Caco-2 (cell line): ENCODE measurements around the gene NUDT3. TPM values are rescaled to one million over a fixed set of nuclear protein-coding genes. Genes with fewer than 3 reads are reported as not detected.

Experiments used
- BruUV-seq: library from RNA; stranded (reverse); fragments of 400-500 nt; replicated peaks from 2 replicates; lab custom pipeline; 2021; lab: Mats Ljungman, UMichigan
- CTCF ChIA-PET: fragments of 300-600 bp; sonication (Branson Sonifier 250); formaldehyde crosslinking; loops from one replicate; lab custom pipeline; 2022; ENCODE audit warnings: antibody characterized with exemption; lab: Charles Lee
- POLR2A ChIA-PET: fragments of 300-600 bp; sonication (Branson Sonifier 250); formaldehyde crosslinking; loops from one replicate; lab custom pipeline; 2022; ENCODE audit warnings: antibody characterized with exemption; lab: Charles Lee
- DNase-seq, 2 experiments: peaks; one replicate each; pipeline versions ENCODE4 v3.0.0 to v3.0.0-alpha.2; 2020 to 2022
- H3K27me3 ChIP-seq: replicated peaks from 2 replicates; pipeline ENCODE4 v1.6.0; 2011; ENCODE audit warnings: low read length; ENCODE audit not compliant: control insufficient read depth, insufficient read depth
- H3K36me3 ChIP-seq: 2 replicates; pipeline ENCODE4 v1.5.1; 2011; ENCODE audit warnings: low read length; ENCODE audit not compliant: control insufficient read depth, insufficient read depth
- H3K4me1 ChIP-seq: fragments of 250-450 bp; sonication (Bioruptor Pico); 2 replicates; pipeline ENCODE4 v1.5.1; 2020; ENCODE audit warnings: mild to moderate bottlenecking
- H3K4me3 ChIP-seq: 2 replicates; pipeline ENCODE4 v1.5.1; 2011; ENCODE audit warnings: low read depth, mild to moderate bottlenecking, control low read depth, low read length
- H3K9me3 ChIP-seq: fragments of 250-450 bp; sonication (Bioruptor Pico); 2 replicates; pipeline ENCODE4 v1.5.1; 2020; ENCODE audit warnings: mild to moderate bottlenecking, moderate library complexity
- H3K27ac Mint-ChIP-seq: one replicate; pipeline ENCODE4 v1.8.0; 2022; ENCODE audit warnings: mixed read lengths; ENCODE audit not compliant: unreplicated experiment
- H3K27me3 Mint-ChIP-seq: one replicate; pipeline ENCODE4 v1.8.0; 2022; ENCODE audit warnings: mixed read lengths; ENCODE audit not compliant: insufficient read depth, unreplicated experiment
- H3K36me3 Mint-ChIP-seq: one replicate; pipeline ENCODE4 v1.8.0; 2022; ENCODE audit warnings: mild to moderate bottlenecking, mixed read lengths; ENCODE audit not compliant: insufficient read depth, unreplicated experiment
- H3K4me1 Mint-ChIP-seq: one replicate; pipeline ENCODE4 v1.8.0; 2022; ENCODE audit warnings: low read depth, mixed read lengths; ENCODE audit not compliant: unreplicated experiment
- H3K4me3 Mint-ChIP-seq: one replicate; pipeline ENCODE4 v1.8.0; 2022; ENCODE audit warnings: mild to moderate bottlenecking, moderate library complexity, mixed read lengths; ENCODE audit not compliant: unreplicated experiment
- H3K9me3 Mint-ChIP-seq: one replicate; pipeline ENCODE4 v1.8.0; 2022; ENCODE audit warnings: mixed read lengths; ENCODE audit not compliant: unreplicated experiment
- intact Hi-C: fragments of 100-400 bp; cut with micrococcal nuclease; formaldehyde crosslinking; loops from one replicate; pipeline ENCODE4 v1.10.0; 2022; ENCODE audit not compliant: unreplicated experiment
- total RNA-seq: library from RNA; stranded (reverse); gene quantifications from 2 replicates; pipeline ENCODE4 v1.2.3, GENCODE V29; 2022
- TF ChIP-seq, protein P1 (sequence below), 2 experiments: fragments of 200-600 bp in 1 of 2; IDR thresholded peaks; 1 replicate in 1 of 2; 2 replicates in 1 of 2; pipeline versions ENCODE4 v1.5.1 to v1.8.0; 2011 to 2022; ENCODE audit warnings: antibody characterized with exemption in 1 of 2, control low read depth in 1 of 2, inconsistent platforms in 1 of 2, low read depth in 1 of 2, low read length in 1 of 2, mild to moderate bottlenecking in 1 of 2, moderate library complexity in 1 of 2; ENCODE audit not compliant: insufficient read depth in 1 of 2, severe bottlenecking in 1 of 2, unreplicated experiment in 1 of 2

The NUDT3 gene
- total RNA-seq, 1 experiment from 2014 or later: 22.9 TPM

GRCh38 chr6:34298941-34299340 lies 93.5 kb downstream of the NUDT3 start:
- CTCF ChIA-PET: no interaction called here

GRCh38 chr6:34295721-34296120 lies 96.7 kb downstream of the NUDT3 start:
- Histone ChIP-seq H3K4me1 (no peaks in the 10 kb centered on the region; the same call in 1 of the 2 replicates), H3K27me3 (no peaks in the 10 kb centered on the region), H3K9me3 (no peaks in the 10 kb centered on the region), H3K36me3 (0 out of 2 replicates have a peak, but pooled peaks cover 1% of the 10 kb centered on the region), H3K4me3 (no peak overlapping the region)
- BruUV-seq: no TSS peak
- TF ChIP-seq, protein P1, sequence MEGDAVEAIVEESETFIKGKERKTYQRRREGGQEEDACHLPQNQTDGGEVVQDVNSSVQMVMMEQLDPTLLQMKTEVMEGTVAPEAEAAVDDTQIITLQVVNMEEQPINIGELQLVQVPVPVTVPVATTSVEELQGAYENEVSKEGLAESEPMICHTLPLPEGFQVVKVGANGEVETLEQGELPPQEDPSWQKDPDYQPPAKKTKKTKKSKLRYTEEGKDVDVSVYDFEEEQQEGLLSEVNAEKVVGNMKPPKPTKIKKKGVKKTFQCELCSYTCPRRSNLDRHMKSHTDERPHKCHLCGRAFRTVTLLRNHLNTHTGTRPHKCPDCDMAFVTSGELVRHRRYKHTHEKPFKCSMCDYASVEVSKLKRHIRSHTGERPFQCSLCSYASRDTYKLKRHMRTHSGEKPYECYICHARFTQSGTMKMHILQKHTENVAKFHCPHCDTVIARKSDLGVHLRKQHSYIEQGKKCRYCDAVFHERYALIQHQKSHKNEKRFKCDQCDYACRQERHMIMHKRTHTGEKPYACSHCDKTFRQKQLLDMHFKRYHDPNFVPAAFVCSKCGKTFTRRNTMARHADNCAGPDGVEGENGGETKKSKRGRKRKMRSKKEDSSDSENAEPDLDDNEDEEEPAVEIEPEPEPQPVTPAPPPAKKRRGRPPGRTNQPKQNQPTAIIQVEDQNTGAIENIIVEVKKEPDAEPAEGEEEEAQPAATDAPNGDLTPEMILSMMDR (IDR thresholded peaks at IDR 0.05; ENCODE audit: insufficient read depth in 1 of 2, low read depth in 1 of 2, low read length in 1 of 2, severe bottlenecking in 1 of 2, unreplicated experiment in 1 of 2): no peak
- no peak overlapping the region for H3K4me3 Mint-ChIP-seq
- H3K27ac Mint-ChIP-seq: no peak overlapping the region
- no peaks in the 10 kb centered on the region for H3K9me3 Mint-ChIP-seq
- ChIA-PET CTCF (no interaction called here), POLR2A (no interaction called here)
- no peak for DNase-seq
- no peaks in the 10 kb centered on the region for H3K27me3 Mint-ChIP-seq
- peaks cover 19% of the 10 kb centered on the region for H3K36me3 Mint-ChIP-seq
- intact Hi-C loops: no loop called here
- H3K4me1 Mint-ChIP-seq: no peaks in the 10 kb centered on the region

More at GRCh38 chr6:34298941-34299340, 93.5 kb downstream of the NUDT3 start:
- H3K27me3 ChIP-seq: no peaks in the 10 kb centered on the region
- no peaks in the 10 kb centered on the region for H3K36me3 ChIP-seq
- H3K27ac Mint-ChIP-seq: no peak overlapping the region
- H3K4me3 Mint-ChIP-seq: no peak overlapping the region
- no TSS peak for BruUV-seq
- peaks cover 16% of the 10 kb centered on the region for H3K4me1 ChIP-seq
- POLR2A ChIA-PET: no interaction called here
- H3K27me3 Mint-ChIP-seq: no peaks in the 10 kb centered on the region
- no peaks in the 10 kb centered on the region for H3K9me3 Mint-ChIP-seq
- H3K36me3 Mint-ChIP-seq: peaks cover 7% of the 10 kb centered on the region
- intact Hi-C loops: no loop called here
- H3K9me3 ChIP-seq: no peaks in the 10 kb centered on the region
- peaks cover under 1% of the 10 kb centered on the region for H3K4me1 Mint-ChIP-seq
- TF ChIP-seq, protein P1 (IDR thresholded peaks at IDR 0.05; ENCODE audit: insufficient read depth in 1 of 2, low read depth in 1 of 2, low read length in 1 of 2, severe bottlenecking in 1 of 2, unreplicated experiment in 1 of 2): no peak
- H3K4me3 ChIP-seq: no peak overlapping the region
- no peak for DNase-seq

DNA sequence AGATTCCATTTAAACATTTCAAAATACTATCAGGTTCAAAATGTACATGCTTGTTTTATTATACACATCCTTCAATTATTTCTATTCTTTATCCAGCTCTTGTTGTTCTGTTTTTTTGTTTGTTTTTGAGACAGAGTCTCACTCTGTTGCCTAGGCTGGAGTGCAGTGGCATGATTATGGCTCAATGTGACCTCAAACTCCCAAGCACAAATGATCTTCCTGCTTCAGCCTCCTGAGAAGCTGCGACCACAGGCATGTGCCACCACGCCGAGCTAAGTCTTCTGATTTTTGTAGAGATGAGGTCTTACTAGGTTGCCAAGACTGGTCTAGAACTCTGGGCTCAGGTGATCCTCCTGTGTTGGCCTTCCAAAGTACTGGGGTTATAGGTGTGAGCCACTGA lies 99.5 kb downstream of the NUDT3 start:
- H3K4me3 Mint-ChIP-seq: no peak overlapping the region
- TF ChIP-seq, protein P1 (IDR thresholded peaks at IDR 0.05; ENCODE audit: insufficient read depth in 1 of 2, low read depth in 1 of 2, low read length in 1 of 2, severe bottlenecking in 1 of 2, unreplicated experiment in 1 of 2): no peak
- Histone ChIP-seq H3K36me3 (0 out of 2 replicates have a peak, but pooled peaks cover 1% of the 10 kb centered on the region), H3K4me3 (no peak overlapping the region), H3K9me3 (no peaks in the 10 kb centered on the region), H3K27me3 (no peaks in the 10 kb centered on the region), H3K4me1 (no peaks in the 10 kb centered on the region)
- H3K27me3 Mint-ChIP-seq: no peaks in the 10 kb centered on the region
- no peaks in the 10 kb centered on the region for H3K9me3 Mint-ChIP-seq
- no peaks in the 10 kb centered on the region for H3K4me1 Mint-ChIP-seq
- no peak overlapping the region for H3K27ac Mint-ChIP-seq
- ChIA-PET POLR2A (no interaction called here), CTCF (no interaction called here)
- no peak for DNase-seq
- intact Hi-C loops: no loop called here
- H3K36me3 Mint-ChIP-seq: peaks cover 19% of the 10 kb centered on the region
- BruUV-seq: no TSS peak
